Thoracic aorta (tissue), 2 donors: ENCODE results near the gene GALNT11. TPM values are rescaled to one million over a fixed set of nuclear protein-coding genes. Genes with fewer than 3 reads are reported as not detected.

Experiments
- ATAC-seq: fragments of 150-250 bp; one replicate; pipeline ENCODE4 v1.8.0; 2017; ENCODE audit warnings: low read depth; ENCODE audit not compliant: insufficient number of reproducible peaks, low FRiP score
- DNase-seq: peaks from one replicate; pipeline ENCODE4 v3.0.0-alpha.2; 2020; ENCODE audit warnings: low spot score
- H3K27ac ChIP-seq, 2 donors: fragments of 200-600 bp; sonication (generic); 1 replicate in 1 of 2; 2 replicates in 1 of 2; pipeline ENCODE4 v1.5.1; 2016; ENCODE audit warnings: mild to moderate bottlenecking in 2 of 2, moderate library complexity in 2 of 2
- H3K27me3 ChIP-seq: fragments of 200-600 bp; sonication (generic); replicated peaks from 2 replicates; pipeline ENCODE4 v1.6.0; 2016; ENCODE audit warnings: mild to moderate bottlenecking; ENCODE audit not compliant: insufficient read depth
- H3K36me3 ChIP-seq: fragments of 200-600 bp; sonication (generic); one replicate; pipeline ENCODE4 v1.5.1; 2016
- H3K4me1 ChIP-seq, 2 donors: fragments of 200-600 bp; sonication (generic); 1 replicate in 1 of 2; 2 replicates in 1 of 2; pipeline versions ENCODE4 v1.5.1 to v1.6.0; 2016; ENCODE audit warnings: low read depth in 2 of 2, mild to moderate bottlenecking in 1 of 2; ENCODE audit not compliant: control insufficient read depth in 1 of 2
- H3K4me3 ChIP-seq: fragments of 200-600 bp; sonication (generic); 2 replicates; pipeline ENCODE4 v1.5.1; 2016; ENCODE audit warnings: mild to moderate bottlenecking
- H3K9me3 ChIP-seq: fragments of 200-600 bp; sonication (generic); 2 replicates; pipeline ENCODE4 v1.5.1; 2016
- CTCF ChIP-seq: fragments of 200-600 bp; sonication (generic); IDR thresholded peaks from one replicate; pipeline ENCODE4 v1.5.1; 2019; ENCODE audit warnings: antibody characterized with exemption
- total RNA-seq, 2 donors: library from RNA; depleted of rRNA; stranded (reverse); fragments of >200 nt; gene quantifications; one replicate each; pipeline versions ENCODE4 v1.1.0 to v1.2.3, GENCODE V29; 2016

GALNT11 gene
- total RNA-seq, 2 donors from 2014 or later = 30.1 to 47.7 TPM

DNA sequence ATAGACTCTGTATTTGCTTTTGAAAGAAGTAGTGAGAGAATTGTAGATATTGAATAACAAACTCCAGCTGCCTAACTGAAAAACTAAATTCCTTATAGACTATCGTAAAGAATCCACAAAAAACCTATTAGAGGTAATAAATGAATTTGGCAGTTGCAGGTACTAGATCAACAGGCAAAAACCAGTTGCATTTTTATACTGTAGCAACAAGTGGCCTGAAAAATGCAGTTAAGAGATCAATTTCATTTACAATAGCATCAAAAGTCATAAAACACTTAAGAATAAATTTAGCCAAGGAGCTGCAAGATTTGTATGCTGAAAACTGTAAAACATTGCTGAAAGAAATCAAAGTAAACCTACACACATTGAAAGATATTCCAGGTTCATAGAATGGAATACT, 70.3 kb downstream of the GALNT11 start:
- H3K27ac ChIP-seq = no peak overlapping the region
- H3K36me3 ChIP-seq = no peaks in the 10 kb centered on the region
- no peak for TF ChIP-seq CTCF
- no peaks in the 10 kb centered on the region for H3K9me3 ChIP-seq
- H3K4me3 ChIP-seq = no peak overlapping the region
- no peaks in the 10 kb centered on the region for H3K4me1 ChIP-seq
- no peak for ATAC-seq
- no peaks in the 10 kb centered on the region for H3K27me3 ChIP-seq
- no peak for DNase-seq

DNA sequence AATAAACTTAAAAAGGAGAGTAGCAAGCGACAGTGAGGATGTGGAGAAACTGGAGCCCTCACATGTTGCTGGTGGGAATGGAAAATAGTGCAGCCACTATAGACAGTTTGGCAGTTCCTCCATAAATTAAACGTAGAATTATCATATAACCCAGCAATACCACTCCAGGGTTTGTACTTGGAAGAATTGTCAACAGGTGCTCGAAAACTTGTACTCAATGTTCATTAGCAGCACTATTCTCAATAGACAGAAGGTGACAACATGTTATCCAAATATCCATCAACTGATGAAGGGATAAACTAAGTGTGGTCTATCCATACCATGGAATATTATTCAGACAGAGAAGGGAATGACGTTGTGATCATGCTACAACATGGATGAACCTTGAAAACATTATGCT, 71.9 kb downstream of the GALNT11 start:
- H3K27me3 ChIP-seq = no peaks in the 10 kb centered on the region
- no peaks in the 10 kb centered on the region for H3K36me3 ChIP-seq
- H3K27ac ChIP-seq = no peak overlapping the region
- no peak for DNase-seq
- TF ChIP-seq CTCF = no peak
- H3K4me3 ChIP-seq = no peak overlapping the region
- no peaks in the 10 kb centered on the region for H3K4me1 ChIP-seq
- H3K9me3 ChIP-seq = no peaks in the 10 kb centered on the region
- ATAC-seq = no peak

DNA sequence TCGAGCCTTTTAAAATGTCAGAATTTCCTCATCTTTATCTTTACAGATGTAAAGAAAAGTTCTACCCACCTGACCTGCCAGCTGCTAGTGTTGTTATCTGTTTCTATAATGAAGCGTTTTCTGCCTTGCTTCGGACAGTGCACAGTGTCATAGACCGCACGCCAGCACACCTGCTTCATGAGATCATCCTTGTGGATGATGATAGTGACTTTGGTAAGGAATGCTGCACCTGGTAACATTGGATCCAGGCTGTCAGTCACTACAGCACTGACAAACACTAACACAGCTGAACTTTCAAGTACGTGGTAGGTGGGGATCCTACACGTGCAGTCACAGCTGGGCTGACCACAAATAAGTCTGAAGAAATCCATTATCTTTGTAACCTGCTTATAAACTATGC, 77.6 kb downstream of the GALNT11 start:
- DNase-seq = no peak
- TF ChIP-seq CTCF = no peak
- H3K4me3 ChIP-seq = no peak overlapping the region
- no peak for ATAC-seq
- H3K27me3 ChIP-seq = no peaks in the 10 kb centered on the region
- H3K9me3 ChIP-seq = no peaks in the 10 kb centered on the region
- peaks cover under 1% of the 10 kb centered on the region for H3K36me3 ChIP-seq
- no peaks in the 10 kb centered on the region for H3K4me1 ChIP-seq
- no peak overlapping the region for H3K27ac ChIP-seq

DNA sequence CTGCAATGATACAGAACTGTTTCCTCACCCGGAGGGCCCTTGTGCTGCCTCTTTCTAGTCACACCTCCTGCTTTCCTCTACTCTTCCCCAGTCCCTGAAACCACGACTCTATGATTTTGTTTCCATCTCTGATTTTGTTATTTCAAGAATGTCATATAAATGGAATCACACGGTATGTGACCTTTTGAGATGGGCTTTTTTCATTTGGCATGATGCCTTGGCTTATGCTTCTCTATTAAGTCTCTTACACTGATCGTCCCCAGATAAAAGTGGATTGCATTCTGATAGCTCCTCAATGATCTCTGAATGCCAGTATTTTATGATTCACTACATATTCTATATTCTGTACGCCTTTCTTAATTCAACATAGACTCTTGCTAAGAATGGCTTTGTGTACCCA, 78.2 kb downstream of the GALNT11 start:
- no peak overlapping the region for H3K4me3 ChIP-seq
- no peak for TF ChIP-seq CTCF
- H3K9me3 ChIP-seq = no peaks in the 10 kb centered on the region
- ATAC-seq (no peak), DNase-seq (no peak)
- H3K4me1 ChIP-seq = no peaks in the 10 kb centered on the region
- no peaks in the 10 kb centered on the region for H3K27me3 ChIP-seq
- H3K27ac ChIP-seq = no peak overlapping the region
- H3K36me3 ChIP-seq = peaks cover 3% of the 10 kb centered on the region

DNA sequence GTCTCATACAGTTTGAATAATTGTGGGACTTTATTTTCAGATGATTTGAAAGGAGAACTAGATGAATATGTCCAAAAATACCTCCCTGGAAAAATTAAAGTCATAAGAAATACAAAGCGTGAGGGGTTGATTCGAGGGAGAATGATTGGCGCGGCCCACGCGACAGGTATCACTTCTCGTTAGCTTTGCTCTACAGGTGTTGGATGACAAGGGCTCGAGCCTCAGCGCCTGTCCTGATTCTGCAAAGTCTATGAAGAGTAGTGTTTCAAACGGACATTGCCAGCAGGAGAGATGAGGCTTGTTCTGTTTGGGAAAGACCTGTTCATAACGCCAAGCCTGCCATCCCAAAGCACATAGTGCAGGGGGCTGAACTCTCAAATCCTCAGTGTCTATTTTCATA, 79.7 kb downstream of the GALNT11 start:
- no peaks in the 10 kb centered on the region for H3K4me1 ChIP-seq
- H3K36me3 ChIP-seq = peaks cover 3% of the 10 kb centered on the region
- DNase-seq (no peak), ATAC-seq (no peak)
- TF ChIP-seq CTCF = no peak
- H3K4me3 ChIP-seq = no peak overlapping the region
- no peak overlapping the region for H3K27ac ChIP-seq
- no peaks in the 10 kb centered on the region for H3K27me3 ChIP-seq
- H3K9me3 ChIP-seq = no peaks in the 10 kb centered on the region
